AG04450 (cell line): Measurements from ENCODE around the gene CYP27A1. TPM values are rescaled to one million over a fixed set of nuclear protein-coding genes. Genes with fewer than 3 reads are reported as not detected.

Experiments used
- CTCF ChIA-PET: fragments of 300-600, 350-600 bp; formaldehyde crosslinking; extraction: SDS; loops from one replicate; lab custom pipeline; 2022; ENCODE audit warnings: antibody characterized with exemption, inconsistent platforms; lab: Charles Lee
- POLR2A ChIA-PET: fragments of 350-600 bp; formaldehyde crosslinking; extraction: SDS; loops from one replicate; lab custom pipeline; 2021; ENCODE audit warnings: antibody characterized with exemption, inconsistent platforms; lab: Yijun Ruan, JAX
- DNase-seq: peaks from one replicate; pipeline ENCODE4 v3.0.0-alpha.2; 2011; ENCODE audit warnings: low read depth, low spot score
- H3K27ac ChIP-seq: one replicate; pipeline ENCODE4 v1.5.1; 2012; ENCODE audit warnings: low read depth, low read length, control low read depth
- H3K27me3 ChIP-seq: one replicate; pipeline ENCODE4 v1.6.0; 2012; ENCODE audit warnings: low read length; ENCODE audit not compliant: control insufficient read depth, insufficient read depth
- H3K4me3 ChIP-seq: 2 replicates; pipeline ENCODE4 v1.5.1; 2011; ENCODE audit warnings: mild to moderate bottlenecking, low read depth, low read length, control low read depth
- H3K9me3 ChIP-seq: 2 replicates; pipeline ENCODE4 v1.5.1; 2012; ENCODE audit warnings: low read length; ENCODE audit not compliant: control insufficient read depth, insufficient read depth
- CTCF ChIP-seq: IDR thresholded peaks from 2 replicates; pipeline ENCODE4 v1.5.1; 2011; ENCODE audit warnings: low read depth, low read length, control low read depth, inconsistent platforms
- polyA plus RNA-seq: library from polyadenylated mRNA; depleted of rRNA; stranded (reverse); fragments of >200 nt; gene quantifications from 2 replicates; pipeline ENCODE4 v1.2.3, GENCODE V29; 2011

Gene CYP27A1
- polyA plus RNA-seq, 1 experiment, result 25.6 TPM

- Histone ChIP-seq H3K4me3 (no peak overlapping the region), H3K9me3 (peaks cover 16% of the 10 kb centered on the region), H3K27me3 (no peaks in the 10 kb centered on the region), H3K27ac (no peak overlapping the region)
- no peak for DNase-seq
- CTCF ChIA-PET, result interaction anchor here (1.0 kb wide), 1 partner anchor 74 kb away, joined by 3 read pairs; no protein-coding TSS in a partner anchor
- no peak for TF ChIP-seq CTCF
- POLR2A ChIA-PET, result no interaction called here
These were observed 8.1 kb upstream of the CYP27A1 start for GRCh38 chr2:218773881-218774280.

- Histone ChIP-seq H3K27ac (no peak overlapping the region), H3K27me3 (no peaks in the 10 kb centered on the region), H3K4me3 (no peak overlapping the region), H3K9me3 (peaks cover 16% of the 10 kb centered on the region)
- POLR2A ChIA-PET, result no interaction called here
- TF ChIP-seq CTCF, result no peak
- CTCF ChIA-PET, result no interaction called here
- DNase-seq, result no peak
These were observed 5.5 kb upstream of the CYP27A1 start for GRCh38 chr2:218776488-218776887.

GRCh38 chr2:218777276-218777990 is 4.5 kb upstream of the CYP27A1 start:
- TF ChIP-seq CTCF, result no peak
- Histone ChIP-seq H3K4me3 (no peak overlapping the region), H3K27ac (no peak overlapping the region), H3K27me3 (no peaks in the 10 kb centered on the region), H3K9me3 (peaks cover 16% of the 10 kb centered on the region)
- ChIA-PET CTCF (no interaction called here), POLR2A (no interaction called here)
- DNase-seq, result no peak

- no peak for TF ChIP-seq CTCF
- H3K9me3 ChIP-seq, result peaks cover 16% of the 10 kb centered on the region
- no peaks in the 10 kb centered on the region for H3K27me3 ChIP-seq
- POLR2A ChIA-PET, result interaction anchor here (0.6 kb wide), 1 partner anchor 398 kb away, joined by 5 read pairs; no protein-coding TSS in a partner anchor
- CTCF ChIA-PET, result no interaction called here
- no peak overlapping the region for H3K27ac ChIP-seq
- no peak overlapping the region for H3K4me3 ChIP-seq
- DNase-seq, result no peak
These were observed 1.9 kb upstream of the CYP27A1 start for GRCh38 chr2:218780046-218780445.
